Measurements from ENCODE around the gene WNT11. TPM values are rescaled to one million over a fixed set of nuclear protein-coding genes. Genes with fewer than 3 reads are reported as not detected.

The WNT11 gene
- polyA plus RNA-seq, 1 of the 3 experiments (the other 2 are of a cell fraction) = 0.43 TPM

GRCh38 chr11:76189682-76190081 lies 16.6 kb downstream of the WNT11 start:
- no peak overlapping the region for H3K4me2 ChIP-seq
- no peak overlapping the region for H3K27ac ChIP-seq (ENCODE audit: low read depth in 2 of 2, low read length in 1 of 2)
- peaks cover 0 to 31% of the 10 kb centered on the region in 2 experiments; a peak in 1 of 4 replicates for H3K4me1 ChIP-seq (ENCODE audit: control insufficient read depth in 1 of 2, insufficient read depth in 2 of 2, low read depth in 1 of 2, low read length in 1 of 2)
- ChIA-PET CTCF (interaction anchor here (1.4 to 9.9 kb wide), 2 partner anchors 18 to 293 kb away, joined by 5 to 94 read pairs; partner anchors contain the start of gene WNT11), POLR2A (no interaction called here)
- H3K9me3 ChIP-seq = no peaks in the 10 kb centered on the region
- no peak for DNase-seq
- no peaks in the 10 kb centered on the region for H3K36me3 ChIP-seq (replicated peaks in 1 of 2; ENCODE audit: control insufficient read depth in 1 of 2, insufficient read depth in 2 of 2, low read length in 1 of 2)
- H4K20me1 ChIP-seq (ENCODE audit: insufficient read depth) = no peaks in the 10 kb centered on the region
- H3K27me3 ChIP-seq (ENCODE audit: insufficient read depth) = no peaks in the 10 kb centered on the region
- TF ChIP-seq USF2 (IDR thresholded peaks at IDR 0.05; ENCODE audit: borderline replicate concordance, low read depth, low read length) = no peak
- TF ChIP-seq MXI1 (IDR thresholded peaks at IDR 0.05; ENCODE audit: low read depth, low read length) = no peak
- TF ChIP-seq GABPA (IDR thresholded peaks at IDR 0.05; ENCODE audit: low read depth) = no peak
- TF ChIP-seq TAF1 (IDR thresholded peaks at IDR 0.05; ENCODE audit: borderline replicate concordance, low read depth, low read length) = no peak
- no peak for TF ChIP-seq EP300 (IDR thresholded peaks at IDR 0.05; ENCODE audit: borderline replicate concordance in 1 of 2, low read depth in 1 of 2, low read length in 1 of 2)
- H3K9ac ChIP-seq = no peak overlapping the region
- H3F3A ChIP-seq (replicated peaks; ENCODE audit: insufficient read depth) = no peaks in the 10 kb centered on the region
- H3K9me2 ChIP-seq = no peaks in the 10 kb centered on the region
- WGBS (ENCODE audit: low lambda C conversion rate) = 64% methylated on average over 6 of the region's 6 CpGs
- no peaks in the 10 kb centered on the region for H3K79me2 ChIP-seq (ENCODE audit: insufficient read depth)
- H2AFZ ChIP-seq (ENCODE audit: low read depth) = no peak overlapping the region
- no peak overlapping the region for H3K4me3 ChIP-seq (ENCODE audit: low read depth in 2 of 2, low read length in 1 of 2)

GRCh38 chr11:76188873-76189272 lies 17.4 kb downstream of the WNT11 start:
- no peak overlapping the region for H2AFZ ChIP-seq (ENCODE audit: low read depth)
- no peaks in the 10 kb centered on the region for H3F3A ChIP-seq (replicated peaks; ENCODE audit: insufficient read depth)
- H3K4me1 ChIP-seq (ENCODE audit: control insufficient read depth in 1 of 2, insufficient read depth in 2 of 2, low read depth in 1 of 2, low read length in 1 of 2) = peaks cover 0 to 35% of the 10 kb centered on the region in 2 experiments; a peak in 1 of 4 replicates
- no peaks in the 10 kb centered on the region for H3K79me2 ChIP-seq (ENCODE audit: insufficient read depth)
- ChIA-PET CTCF (no interaction called here), POLR2A (no interaction called here)
- no peaks in the 10 kb centered on the region for H3K36me3 ChIP-seq (replicated peaks in 1 of 2; ENCODE audit: control insufficient read depth in 1 of 2, insufficient read depth in 2 of 2, low read length in 1 of 2)
- no peak for DNase-seq
- no peak overlapping the region for H3K4me2 ChIP-seq
- no peaks in the 10 kb centered on the region for H3K27me3 ChIP-seq (ENCODE audit: insufficient read depth)
- no peak overlapping the region for H3K27ac ChIP-seq (ENCODE audit: low read depth in 2 of 2, low read length in 1 of 2)
- H3K9ac ChIP-seq = no peak overlapping the region
- H4K20me1 ChIP-seq (ENCODE audit: insufficient read depth) = no peaks in the 10 kb centered on the region
- WGBS (ENCODE audit: low lambda C conversion rate) = 82% methylated on average over 1 of the region's 4 CpGs
- TF ChIP-seq EZH2phosphoT487 (IDR thresholded peaks at IDR 0.05; ENCODE audit: borderline replicate concordance, low read depth) (no peak), RAD21 (IDR thresholded peaks at IDR 0.05; ENCODE audit: low read length) (no peak)
- H3K9me2 ChIP-seq = no peaks in the 10 kb centered on the region
- H3K9me3 ChIP-seq = no peaks in the 10 kb centered on the region
- no peak overlapping the region for H3K4me3 ChIP-seq (ENCODE audit: low read depth in 2 of 2, low read length in 1 of 2)

- WGBS (ENCODE audit: low lambda C conversion rate) = 81% methylated on average over 9 of the region's 21 CpGs
- CTCF ChIA-PET = interaction anchor here (0.7 to 2.9 kb wide), 4 partner anchors 11 to 132 kb away, joined by 3 to 20 read pairs (median 4); no protein-coding TSS in a partner anchor
These were observed 19.5 kb downstream of the WNT11 start for GRCh38 chr11:76186776-76187279.

More at GRCh38 chr11:76186776-76187279, 19.5 kb downstream of the WNT11 start:
- Histone ChIP-seq H3K27ac (ENCODE audit: low read depth in 2 of 2, low read length in 1 of 2) (no peak overlapping the region), H3F3A (replicated peaks; ENCODE audit: insufficient read depth) (no peaks in the 10 kb centered on the region), H3K4me2 (no peak overlapping the region), H3K9me3 (no peaks in the 10 kb centered on the region), H3K4me3 (ENCODE audit: low read depth in 2 of 2, low read length in 1 of 2) (no peak overlapping the region), H3K9ac (no peak overlapping the region), H2AFZ (ENCODE audit: low read depth) (no peak overlapping the region), H3K4me1 (ENCODE audit: control insufficient read depth in 1 of 2, insufficient read depth in 2 of 2, low read depth in 1 of 2, low read length in 1 of 2) (peaks cover 0 to 33% of the 10 kb centered on the region in 2 experiments; a peak in 1 of 4 replicates), H3K9me2 (no peaks in the 10 kb centered on the region), H4K20me1 (ENCODE audit: insufficient read depth) (no peaks in the 10 kb centered on the region), H3K79me2 (ENCODE audit: insufficient read depth) (no peaks in the 10 kb centered on the region), H3K36me3 (replicated peaks in 1 of 2; ENCODE audit: control insufficient read depth in 1 of 2, insufficient read depth in 2 of 2, low read length in 1 of 2) (no peaks in the 10 kb centered on the region), H3K27me3 (ENCODE audit: insufficient read depth) (no peaks in the 10 kb centered on the region)
- POLR2A ChIA-PET = interaction anchor here (1.4 kb wide), 1 partner anchor 10 kb away, joined by 3 read pairs; no protein-coding TSS in a partner anchor
- no peak for DNase-seq
- TF ChIP-seq RFX5 (IDR thresholded peaks at IDR 0.05; ENCODE audit: low read length) (no peak), FOXJ3 (CRISPR knock-in tag; IDR thresholded peaks at IDR 0.05) (no peak), RAD21 (IDR thresholded peaks at IDR 0.05; ENCODE audit: low read length) (no peak), SMC3 (IDR thresholded peaks at IDR 0.05; ENCODE audit: low read depth, low read length) (no peak), TAF1 (IDR thresholded peaks at IDR 0.05; ENCODE audit: borderline replicate concordance, low read depth, low read length) (no peak), TCF12 (IDR thresholded peaks at IDR 0.05) (no peak), SIN3A (IDR thresholded peaks at IDR 0.05; ENCODE audit: borderline replicate concordance, low read depth, low read length) (no peak), PBX3 (IDR thresholded peaks at IDR 0.05) (no peak), USF1 (IDR thresholded peaks at IDR 0.05; ENCODE audit: borderline replicate concordance, low read depth) (no peak), ELF1 (IDR thresholded peaks at IDR 0.05) (no peak), GABPA (IDR thresholded peaks at IDR 0.05; ENCODE audit: low read depth) (no peak), ZBTB33 (IDR thresholded peaks at IDR 0.05; ENCODE audit: borderline replicate concordance, low read depth) (no peak)
